MM.1S (cell line): ENCODE results near the gene IDI2.

ENCODE experiments used
- DNase-seq: peaks from one replicate; pipeline ENCODE4 v3.0.0-alpha.2; 2015
- H2AFZ ChIP-seq: fragments of 300-600 bp; sonication (generic); 2 replicates; pipeline ENCODE4 v1.6.0; 2016; ENCODE audit warnings: antibody characterized with exemption, low read length
- H3F3A ChIP-seq: fragments of 300-600 bp; sonication (generic); 2 replicates; pipeline ENCODE4 v1.6.1; 2016; ENCODE audit warnings: mild to moderate bottlenecking, antibody characterized with exemption, low read length, moderate library complexity, mixed read lengths; ENCODE audit not compliant: insufficient read depth
- H3K27ac ChIP-seq: fragments of 300-600 bp; sonication (generic); 2 replicates; pipeline ENCODE4 v1.5.1; 2016; ENCODE audit warnings: mild to moderate bottlenecking, low read length
- H3K27me3 ChIP-seq: fragments of 300-600 bp; sonication (generic); replicated peaks from 2 replicates; pipeline ENCODE4 v1.6.0; 2016; ENCODE audit warnings: low read length; ENCODE audit not compliant: insufficient read depth
- H3K36me3 ChIP-seq: fragments of 300-600 bp; sonication (generic); replicated peaks from 2 replicates; pipeline ENCODE4 v1.6.1; 2016; ENCODE audit warnings: mild to moderate bottlenecking, low read length, mixed read lengths; ENCODE audit not compliant: insufficient read depth
- H3K4me1 ChIP-seq: fragments of 300-600 bp; sonication (generic); 2 replicates; pipeline ENCODE4 v1.6.1; 2016; ENCODE audit warnings: low read length, mixed read lengths
- H3K4me2 ChIP-seq: fragments of 300-600 bp; sonication (generic); 2 replicates; pipeline ENCODE4 v1.6.0; 2016; ENCODE audit warnings: low read depth, low read length
- H3K4me3 ChIP-seq: fragments of 300-600 bp; sonication (generic); 2 replicates; pipeline ENCODE4 v1.5.1; 2016; ENCODE audit warnings: low read length, mixed read lengths
- H3K79me2 ChIP-seq: fragments of 300-600 bp; sonication (generic); 2 replicates; pipeline ENCODE4 v1.6.1; 2016; ENCODE audit warnings: mixed run types, low read length, mixed read lengths
- H3K9ac ChIP-seq: fragments of 300-600 bp; sonication (generic); 2 replicates; pipeline ENCODE4 v1.6.1; 2016; ENCODE audit warnings: low read length, mixed read lengths
- H3K9me2 ChIP-seq: fragments of 300-600 bp; sonication (generic); replicated peaks from 2 replicates; pipeline ENCODE4 v1.6.1; 2016; ENCODE audit warnings: mild to moderate bottlenecking, low read length, mixed read lengths; ENCODE audit not compliant: insufficient read depth
- H3K9me3 ChIP-seq: fragments of 300-600 bp; sonication (generic); replicated peaks from 2 replicates; pipeline ENCODE4 v1.6.1; 2016; ENCODE audit warnings: mild to moderate bottlenecking, low read length, mixed read lengths; ENCODE audit not compliant: insufficient read depth
- H4K20me1 ChIP-seq: fragments of 300-600 bp; sonication (generic); 2 replicates; pipeline ENCODE4 v1.6.1; 2016; ENCODE audit warnings: mild to moderate bottlenecking, low read length, moderate library complexity, mixed read lengths; ENCODE audit not compliant: insufficient read depth
- EZH2 ChIP-seq: fragments of 300-600 bp; sonication (generic); optimal IDR thresholded peaks from 2 replicates; pipeline ENCODE3; 2017; ENCODE audit warnings: low read depth, mild to moderate bottlenecking, antibody characterized with exemption, low read length, mixed read lengths
- EZH2phosphoT487 ChIP-seq: fragments of 300-600 bp; sonication (generic); IDR thresholded peaks from 2 replicates; pipeline ENCODE4 v1.6.1; 2018; ENCODE audit warnings: antibody characterized with exemption, low read length
- TF ChIP-seq, protein P1 (sequence below): fragments of 300-600 bp; sonication (generic); IDR thresholded peaks from 2 replicates; pipeline ENCODE4 v1.5.1; 2016; ENCODE audit warnings: antibody characterized with exemption, low read length, mixed read lengths

Gene IDI2

DNA sequence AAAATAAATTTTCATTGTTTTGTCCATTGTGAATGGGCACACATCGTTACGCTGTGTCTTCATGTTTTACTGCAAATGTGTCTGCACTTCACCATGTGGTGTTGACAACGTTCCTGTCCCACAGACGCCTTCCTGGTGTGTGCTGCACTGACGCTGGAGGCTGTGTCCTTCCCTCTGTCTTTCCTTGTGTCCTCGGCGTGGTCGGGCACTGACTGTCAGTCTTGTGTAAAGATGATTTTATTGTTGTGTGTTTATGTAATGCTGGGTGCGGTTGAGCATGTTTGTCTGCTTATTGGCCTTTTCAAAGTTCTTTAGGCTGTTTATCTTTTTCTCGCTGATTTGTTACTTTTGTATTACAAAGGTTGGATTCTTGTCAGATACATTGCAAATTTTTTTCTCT lies 18.1 kb downstream of the IDI2 start:
- Histone ChIP-seq H3K4me1 (no peaks in the 10 kb centered on the region), H3K36me3 (peaks cover 32% of the 10 kb centered on the region), H3K9me2 (no peaks in the 10 kb centered on the region), H3K4me2 (no peak overlapping the region), H3K27ac (no peak overlapping the region), H4K20me1 (peaks cover 3% of the 10 kb centered on the region; the same call in 1 of the 2 replicates), H3F3A (no peaks in the 10 kb centered on the region), H3K4me3 (no peak overlapping the region), H3K9ac (no peak overlapping the region), H3K9me3 (no peaks in the 10 kb centered on the region), H3K79me2 (peaks cover 37% of the 10 kb centered on the region), H2AFZ (no peak overlapping the region), H3K27me3 (no peaks in the 10 kb centered on the region)
- TF ChIP-seq EZH2phosphoT487 = no peak
- DNase-seq = no peak

DNA sequence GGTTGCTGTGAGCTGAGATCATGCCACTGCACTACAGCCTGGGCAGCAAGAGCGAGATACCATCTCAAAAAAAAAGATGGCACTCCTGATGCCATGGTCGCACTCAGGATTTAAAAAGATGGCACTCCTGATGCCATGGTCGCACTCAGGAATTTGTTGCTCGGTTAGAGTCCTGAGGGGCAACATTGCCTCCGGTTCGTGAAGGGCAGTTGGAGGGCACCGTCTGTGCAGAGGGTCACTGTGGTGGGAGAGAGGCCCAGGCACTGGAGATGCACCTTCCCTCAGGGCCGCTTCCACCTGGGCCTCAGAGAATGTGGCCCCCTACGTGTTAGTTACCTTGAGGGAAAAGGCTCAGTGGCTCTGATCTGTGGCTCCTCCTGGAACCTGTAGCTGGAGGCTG lies 19.1 kb downstream of the IDI2 start:
- Histone ChIP-seq H3K27ac (no peak overlapping the region), H3K4me2 (no peak overlapping the region), H3K79me2 (peaks cover 47% of the 10 kb centered on the region), H4K20me1 (peaks cover 3% of the 10 kb centered on the region; the same call in 1 of the 2 replicates), H3K9ac (no peak overlapping the region), H3K4me1 (no peaks in the 10 kb centered on the region), H3K9me2 (no peaks in the 10 kb centered on the region), H3K4me3 (no peak overlapping the region), H3K36me3 (peaks cover 34% of the 10 kb centered on the region), H3K27me3 (no peaks in the 10 kb centered on the region), H2AFZ (no peak overlapping the region), H3F3A (no peaks in the 10 kb centered on the region), H3K9me3 (no peaks in the 10 kb centered on the region)
- no peak for DNase-seq
- TF ChIP-seq EZH2 (no peak), EZH2phosphoT487 (no peak)
- TF ChIP-seq, protein P1, sequence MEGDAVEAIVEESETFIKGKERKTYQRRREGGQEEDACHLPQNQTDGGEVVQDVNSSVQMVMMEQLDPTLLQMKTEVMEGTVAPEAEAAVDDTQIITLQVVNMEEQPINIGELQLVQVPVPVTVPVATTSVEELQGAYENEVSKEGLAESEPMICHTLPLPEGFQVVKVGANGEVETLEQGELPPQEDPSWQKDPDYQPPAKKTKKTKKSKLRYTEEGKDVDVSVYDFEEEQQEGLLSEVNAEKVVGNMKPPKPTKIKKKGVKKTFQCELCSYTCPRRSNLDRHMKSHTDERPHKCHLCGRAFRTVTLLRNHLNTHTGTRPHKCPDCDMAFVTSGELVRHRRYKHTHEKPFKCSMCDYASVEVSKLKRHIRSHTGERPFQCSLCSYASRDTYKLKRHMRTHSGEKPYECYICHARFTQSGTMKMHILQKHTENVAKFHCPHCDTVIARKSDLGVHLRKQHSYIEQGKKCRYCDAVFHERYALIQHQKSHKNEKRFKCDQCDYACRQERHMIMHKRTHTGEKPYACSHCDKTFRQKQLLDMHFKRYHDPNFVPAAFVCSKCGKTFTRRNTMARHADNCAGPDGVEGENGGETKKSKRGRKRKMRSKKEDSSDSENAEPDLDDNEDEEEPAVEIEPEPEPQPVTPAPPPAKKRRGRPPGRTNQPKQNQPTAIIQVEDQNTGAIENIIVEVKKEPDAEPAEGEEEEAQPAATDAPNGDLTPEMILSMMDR = no peak

DNA sequence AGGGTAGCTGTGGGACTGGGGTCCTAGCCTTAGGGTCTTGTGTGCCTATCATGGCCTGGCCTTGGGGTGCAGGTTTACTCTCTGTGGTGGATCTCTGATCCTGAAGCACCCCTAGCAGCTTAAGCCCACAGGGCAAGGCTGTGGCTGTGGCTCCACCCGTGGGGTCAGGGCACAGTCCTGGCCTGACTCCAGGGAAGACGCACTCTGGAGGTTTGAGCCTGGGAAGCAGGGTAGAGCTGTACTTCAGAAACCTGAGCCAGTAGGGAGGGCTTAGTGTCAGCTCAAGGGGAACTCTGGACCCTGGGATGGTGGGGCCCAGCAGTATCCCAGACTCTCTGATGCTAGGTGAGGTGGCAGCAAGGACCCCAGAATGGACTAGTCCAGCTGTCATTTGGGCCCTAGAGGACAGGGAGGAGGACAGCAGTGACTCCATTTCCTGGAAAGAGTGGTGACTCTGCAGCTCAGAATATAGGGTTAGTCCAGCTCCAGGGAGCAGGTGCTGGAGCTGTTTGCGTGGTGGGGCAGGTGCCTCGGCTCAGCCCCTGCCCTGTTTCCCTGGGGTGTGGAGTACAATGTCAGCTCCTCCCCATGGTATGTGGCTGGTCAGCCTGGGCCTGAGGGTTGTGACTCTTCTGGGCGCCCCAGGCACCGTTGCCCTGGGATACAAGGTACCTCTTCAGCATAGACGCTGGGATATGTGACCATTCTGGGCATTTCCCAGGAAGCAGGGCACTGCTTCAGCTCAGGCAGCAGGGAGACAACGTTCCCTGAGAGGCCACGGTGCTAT lies 21.6 kb downstream of the IDI2 start:
- Histone ChIP-seq H3K36me3 (peaks cover 38% of the 10 kb centered on the region), H3K9me2 (no peaks in the 10 kb centered on the region), H3K79me2 (peaks cover 64% of the 10 kb centered on the region), H3F3A (no peaks in the 10 kb centered on the region), H3K4me1 (no peaks in the 10 kb centered on the region), H3K27me3 (no peaks in the 10 kb centered on the region), H3K9me3 (no peaks in the 10 kb centered on the region), H3K4me2 (no peak overlapping the region), H4K20me1 (peaks cover 3% of the 10 kb centered on the region; the same call in 1 of the 2 replicates), H2AFZ (no peak overlapping the region), H3K9ac (no peak overlapping the region), H3K27ac (no peak overlapping the region), H3K4me3 (no peak overlapping the region)
- TF ChIP-seq EZH2 (no peak), EZH2phosphoT487 (no peak)
- no peak for DNase-seq

DNA sequence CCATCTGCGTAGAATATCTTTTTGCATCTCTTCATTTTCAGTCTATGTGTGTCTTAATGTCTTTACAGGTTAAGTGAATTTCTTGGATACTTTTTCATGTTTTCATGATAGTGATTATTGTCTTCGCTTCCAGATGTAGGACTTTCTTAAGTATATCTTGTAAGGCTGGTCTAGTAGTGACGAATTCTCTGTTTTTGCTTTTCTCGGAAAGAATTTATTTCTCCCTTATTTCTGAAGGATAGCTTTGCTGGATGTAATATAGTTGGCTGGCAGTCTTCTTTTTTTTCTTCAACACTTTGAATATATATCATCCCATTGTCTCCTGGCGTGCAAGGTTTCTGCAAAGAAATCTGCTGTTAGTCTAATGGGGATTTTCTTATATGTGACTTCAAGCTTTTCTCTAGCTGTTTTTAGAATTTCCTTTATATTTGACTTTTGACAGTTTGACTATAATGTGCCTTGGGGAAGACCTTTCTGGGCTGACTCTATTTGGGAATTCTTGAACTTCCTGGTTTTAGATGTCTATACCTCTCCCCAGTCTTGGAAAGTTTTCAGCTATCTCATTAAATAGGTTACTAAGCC lies 23.1 kb downstream of the IDI2 start:
- H3K9me3 ChIP-seq = no peaks in the 10 kb centered on the region
- no peak overlapping the region for H3K27ac ChIP-seq
- H4K20me1 ChIP-seq = peaks cover 3% of the 10 kb centered on the region; the same call in 1 of the 2 replicates
- H3K79me2 ChIP-seq = peaks cover 77% of the 10 kb centered on the region
- H3K9me2 ChIP-seq = no peaks in the 10 kb centered on the region
- H3K9ac ChIP-seq = no peak overlapping the region
- H3K4me3 ChIP-seq = no peak overlapping the region
- H3K4me2 ChIP-seq = no peak overlapping the region
- H3F3A ChIP-seq = no peaks in the 10 kb centered on the region
- H3K4me1 ChIP-seq = no peaks in the 10 kb centered on the region
- H3K27me3 ChIP-seq = no peaks in the 10 kb centered on the region
- no peak overlapping the region for H2AFZ ChIP-seq
- no peak for TF ChIP-seq EZH2
- TF ChIP-seq EZH2phosphoT487 = no peak
- TF ChIP-seq, protein P1 = no peak
- no peak for DNase-seq
- H3K36me3 ChIP-seq = peaks cover 50% of the 10 kb centered on the region
